ENCODE measurements around the gene TIAM1.

Gene TIAM1

DNA sequence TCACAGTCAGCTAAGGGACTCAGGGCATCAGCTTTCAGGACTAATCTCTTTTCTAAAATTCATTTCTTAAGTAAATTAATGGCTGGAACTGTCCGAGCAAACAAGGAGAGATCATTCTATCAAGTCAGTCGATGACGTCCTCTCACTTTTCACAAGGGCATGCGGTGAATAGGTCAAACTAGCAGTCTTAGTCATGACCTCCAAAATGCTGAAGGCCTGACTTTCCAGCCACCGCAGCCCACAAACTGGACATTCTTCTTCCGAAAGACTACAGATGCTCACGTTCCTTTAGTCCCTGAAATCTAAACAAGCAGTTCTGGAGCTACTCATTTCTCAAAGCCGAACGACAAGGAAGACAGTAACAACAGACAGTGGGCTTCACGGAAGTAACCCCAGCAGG, 127.9 kb downstream of the TIAM1 start:
- peaks cover 23% of the 10 kb centered on the region for H3K4me1 ChIP-seq (ENCODE audit: control insufficient read depth, insufficient read depth, low read length)
- no peak overlapping the region for H3K9ac ChIP-seq (ENCODE audit: low read depth, low read length)
- H3K4me2 ChIP-seq (ENCODE audit: low read length), result no peak overlapping the region
- H3K27me3 ChIP-seq (ENCODE audit: control insufficient read depth, insufficient read depth, low read length), result no peaks in the 10 kb centered on the region
- H3K4me3 ChIP-seq (ENCODE audit: low read length), result no peak overlapping the region
- H3K9me3 ChIP-seq (replicated peaks; ENCODE audit: low read length), result no peaks in the 10 kb centered on the region
- H3K36me3 ChIP-seq (ENCODE audit: insufficient read depth, low read length), result no peaks in the 10 kb centered on the region

DNA sequence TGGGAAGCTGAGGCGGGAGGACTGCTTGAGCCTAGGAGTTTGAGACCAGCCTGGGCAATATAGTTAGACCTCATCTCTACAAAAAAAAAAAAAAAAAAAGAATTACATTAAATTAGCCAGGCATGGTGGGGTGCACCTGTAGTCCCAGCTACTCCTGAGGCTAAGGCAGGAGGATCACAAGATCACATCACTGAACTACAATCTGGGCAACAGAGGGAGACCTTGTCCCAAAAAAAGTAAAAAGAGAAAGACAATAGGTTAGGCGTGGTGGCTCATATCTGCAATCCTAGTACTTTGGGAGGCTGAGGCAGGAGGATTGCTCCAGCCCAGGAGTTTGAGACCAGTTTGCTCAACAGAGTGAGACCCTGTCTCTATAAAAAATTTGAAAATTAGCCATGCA, 130.3 kb downstream of the TIAM1 start:
- Histone ChIP-seq H3K4me2 (ENCODE audit: low read length) (no peak overlapping the region), H3K27me3 (ENCODE audit: control insufficient read depth, insufficient read depth, low read length) (no peaks in the 10 kb centered on the region), H3K4me3 (ENCODE audit: low read length) (no peak overlapping the region), H3K9ac (ENCODE audit: low read depth, low read length) (no peak overlapping the region), H3K36me3 (ENCODE audit: insufficient read depth, low read length) (no peaks in the 10 kb centered on the region), H3K4me1 (ENCODE audit: control insufficient read depth, insufficient read depth, low read length) (peaks cover 4% of the 10 kb centered on the region), H3K9me3 (replicated peaks; ENCODE audit: low read length) (no peaks in the 10 kb centered on the region)

DNA sequence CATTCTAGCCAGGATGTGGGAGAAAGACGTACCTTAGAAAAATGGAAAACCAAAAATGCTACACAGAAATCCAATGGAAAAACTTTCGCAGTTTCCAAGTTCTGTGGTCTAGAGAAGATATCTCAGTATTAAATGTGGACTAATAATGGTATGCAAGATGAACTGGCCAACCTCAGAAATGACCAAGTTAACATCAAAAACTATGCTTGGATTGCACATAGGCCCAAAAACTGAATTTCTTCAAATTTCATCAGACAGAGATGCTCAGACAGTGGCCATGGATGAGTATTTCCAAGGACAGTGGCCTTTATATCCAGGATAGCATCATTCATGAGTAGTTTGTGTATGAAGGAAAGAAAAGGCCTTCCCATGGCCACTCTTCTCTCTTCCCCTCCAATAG, 132.2 kb downstream of the TIAM1 start:
- peaks cover 2% of the 10 kb centered on the region for H3K36me3 ChIP-seq (ENCODE audit: insufficient read depth, low read length)
- no peaks in the 10 kb centered on the region for H3K9me3 ChIP-seq (replicated peaks; ENCODE audit: low read length)
- H3K27me3 ChIP-seq (ENCODE audit: control insufficient read depth, insufficient read depth, low read length), result no peaks in the 10 kb centered on the region
- H3K4me2 ChIP-seq (ENCODE audit: low read length), result no peak overlapping the region
- H3K9ac ChIP-seq (ENCODE audit: low read depth, low read length), result no peak overlapping the region
- no peak overlapping the region for H3K4me3 ChIP-seq (ENCODE audit: low read length)
- no peaks in the 10 kb centered on the region for H3K4me1 ChIP-seq (ENCODE audit: control insufficient read depth, insufficient read depth, low read length)

GRCh38 chr21:31205412-31205811, 138.6 kb downstream of the TIAM1 start:
- Histone ChIP-seq H3K36me3 (ENCODE audit: insufficient read depth, low read length) (peaks cover 2% of the 10 kb centered on the region), H3K27me3 (ENCODE audit: control insufficient read depth, insufficient read depth, low read length) (no peaks in the 10 kb centered on the region), H3K9ac (ENCODE audit: low read depth, low read length) (no peak overlapping the region), H3K9me3 (replicated peaks; ENCODE audit: low read length) (no peaks in the 10 kb centered on the region), H3K4me2 (ENCODE audit: low read length) (no peak overlapping the region), H3K4me1 (ENCODE audit: control insufficient read depth, insufficient read depth, low read length) (peaks cover 34% of the 10 kb centered on the region), H3K4me3 (ENCODE audit: low read length) (no peak overlapping the region)

DNA sequence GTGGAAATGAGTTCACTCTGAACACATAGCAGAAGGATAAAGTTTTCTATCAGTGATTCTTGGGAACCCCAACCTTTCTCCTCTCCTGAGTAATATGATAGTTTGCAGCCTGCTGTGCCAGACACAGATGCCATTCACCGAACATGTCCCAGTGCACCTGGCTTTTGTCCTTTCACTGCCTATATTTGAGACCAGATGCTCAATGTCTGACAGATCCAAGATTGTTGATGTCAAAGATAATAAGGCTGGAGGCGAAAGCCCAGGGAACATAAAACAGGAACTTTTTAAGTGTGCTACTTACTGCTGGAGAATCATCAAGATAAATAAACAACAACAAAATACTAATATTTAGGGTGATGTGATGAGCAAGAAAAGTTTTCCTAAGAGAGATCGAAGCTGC, 139.3 kb downstream of the TIAM1 start:
- no peak overlapping the region for H3K9ac ChIP-seq (ENCODE audit: low read depth, low read length)
- H3K27me3 ChIP-seq (ENCODE audit: control insufficient read depth, insufficient read depth, low read length), result no peaks in the 10 kb centered on the region
- no peaks in the 10 kb centered on the region for H3K9me3 ChIP-seq (replicated peaks; ENCODE audit: low read length)
- H3K36me3 ChIP-seq (ENCODE audit: insufficient read depth, low read length), result peaks cover 2% of the 10 kb centered on the region
- H3K4me2 ChIP-seq (ENCODE audit: low read length), result no peak overlapping the region
- peaks cover 34% of the 10 kb centered on the region for H3K4me1 ChIP-seq (ENCODE audit: control insufficient read depth, insufficient read depth, low read length)
- no peak overlapping the region for H3K4me3 ChIP-seq (ENCODE audit: low read length)

DNA sequence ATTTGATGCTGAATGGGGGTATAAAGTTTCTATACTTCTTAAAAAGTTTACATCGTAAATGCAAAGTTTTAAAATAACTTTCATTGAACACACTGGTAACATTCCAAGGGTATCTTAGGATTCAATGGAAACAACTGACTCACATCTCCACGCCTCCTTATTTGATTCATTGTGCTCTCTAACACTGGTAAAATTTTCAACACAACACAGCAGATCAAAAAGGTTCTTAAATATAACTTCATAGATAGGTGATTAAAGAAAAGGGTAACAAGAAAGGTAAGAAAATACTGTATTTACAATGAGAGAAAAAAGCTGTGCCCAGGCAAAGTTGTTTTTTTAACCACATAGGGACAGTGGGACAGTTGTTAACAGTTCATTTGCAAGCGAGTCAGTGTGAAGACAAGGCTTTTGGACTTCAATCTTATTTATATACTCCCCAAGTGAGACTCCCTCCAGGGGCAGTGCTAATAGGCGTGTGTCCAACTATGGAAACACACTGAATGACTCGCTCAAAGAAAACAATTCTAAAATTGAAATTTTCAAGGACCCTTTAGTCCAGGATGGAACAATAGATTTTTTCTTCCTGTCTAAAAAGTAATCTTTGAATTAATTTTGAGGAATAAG, 140.5 kb downstream of the TIAM1 start:
- Histone ChIP-seq H3K4me3 (ENCODE audit: low read length) (no peak overlapping the region), H3K4me2 (ENCODE audit: low read length) (peak overlapping the region; percentile 55), H3K9me3 (replicated peaks; ENCODE audit: low read length) (no peaks in the 10 kb centered on the region), H3K9ac (ENCODE audit: low read depth, low read length) (peak overlapping the region; percentile 20), H3K4me1 (ENCODE audit: control insufficient read depth, insufficient read depth, low read length) (peaks cover 34% of the 10 kb centered on the region), H3K36me3 (ENCODE audit: insufficient read depth, low read length) (peaks cover 2% of the 10 kb centered on the region), H3K27me3 (ENCODE audit: control insufficient read depth, insufficient read depth, low read length) (no peaks in the 10 kb centered on the region)

DNA sequence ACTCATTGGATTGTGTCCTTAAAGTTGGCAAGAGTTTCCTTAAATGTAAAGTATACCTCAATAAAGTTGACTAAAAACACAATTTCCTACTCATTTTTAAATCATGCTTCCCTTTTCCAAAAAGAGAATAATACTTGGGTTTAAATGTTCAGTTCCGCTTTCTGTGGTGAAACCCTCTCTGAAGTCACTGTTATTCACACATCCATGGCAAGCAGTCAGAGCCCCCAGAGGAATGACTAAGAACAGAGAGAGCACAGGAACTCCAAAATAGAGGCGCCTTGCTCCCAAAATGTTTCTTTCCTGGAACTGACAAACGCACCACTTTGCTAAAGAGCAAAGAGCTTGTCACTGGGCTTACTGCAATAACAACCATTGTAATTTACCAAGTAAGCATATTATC, 142.5 kb downstream of the TIAM1 start:
- Histone ChIP-seq H3K27me3 (ENCODE audit: control insufficient read depth, insufficient read depth, low read length) (no peaks in the 10 kb centered on the region), H3K4me3 (ENCODE audit: low read length) (peak overlapping the region; percentile 31), H3K4me1 (ENCODE audit: control insufficient read depth, insufficient read depth, low read length) (peaks cover 34% of the 10 kb centered on the region), H3K4me2 (ENCODE audit: low read length) (peak overlapping the region; percentile 73), H3K9me3 (replicated peaks; ENCODE audit: low read length) (no peaks in the 10 kb centered on the region), H3K36me3 (ENCODE audit: insufficient read depth, low read length) (no peaks in the 10 kb centered on the region), H3K9ac (ENCODE audit: low read depth, low read length) (peak overlapping the region; percentile 35)

DNA sequence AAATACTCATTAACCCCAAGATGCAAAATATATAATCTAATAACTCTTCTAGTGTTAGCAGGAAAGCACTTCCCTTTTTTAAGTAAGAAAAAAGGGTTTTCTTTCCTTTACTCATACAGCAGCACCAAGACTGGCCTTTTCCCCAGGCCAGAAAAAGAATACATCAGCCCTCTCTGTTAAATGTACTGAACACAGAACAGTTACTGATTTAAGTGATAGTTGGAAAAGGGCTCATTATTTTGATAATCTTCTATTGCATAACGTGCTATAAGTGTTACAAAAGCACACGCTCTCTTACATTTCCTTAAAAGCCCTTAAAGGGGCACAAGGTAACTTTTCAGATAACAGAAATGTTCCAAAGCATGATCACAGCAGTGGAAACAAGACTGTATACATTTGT, 142.9 kb downstream of the TIAM1 start:
- Histone ChIP-seq H3K27me3 (ENCODE audit: control insufficient read depth, insufficient read depth, low read length) (no peaks in the 10 kb centered on the region), H3K9ac (ENCODE audit: low read depth, low read length) (peak overlapping the region; percentile 35), H3K4me3 (ENCODE audit: low read length) (peak overlapping the region; percentile 31), H3K4me2 (ENCODE audit: low read length) (peak overlapping the region; percentile 73), H3K36me3 (ENCODE audit: insufficient read depth, low read length) (no peaks in the 10 kb centered on the region), H3K4me1 (ENCODE audit: control insufficient read depth, insufficient read depth, low read length) (peaks cover 34% of the 10 kb centered on the region), H3K9me3 (replicated peaks; ENCODE audit: low read length) (no peaks in the 10 kb centered on the region)

- H3K9ac ChIP-seq (ENCODE audit: low read depth, low read length), result no peak overlapping the region
- H3K4me2 ChIP-seq (ENCODE audit: low read length), result no peak overlapping the region
- no peaks in the 10 kb centered on the region for H3K9me3 ChIP-seq (replicated peaks; ENCODE audit: low read length)
- H3K27me3 ChIP-seq (ENCODE audit: control insufficient read depth, insufficient read depth, low read length), result no peaks in the 10 kb centered on the region
- no peak overlapping the region for H3K4me3 ChIP-seq (ENCODE audit: low read length)
- peaks cover 28% of the 10 kb centered on the region for H3K4me1 ChIP-seq (ENCODE audit: control insufficient read depth, insufficient read depth, low read length)
- no peaks in the 10 kb centered on the region for H3K36me3 ChIP-seq (ENCODE audit: insufficient read depth, low read length)
Measured at GRCh38 chr21:31198575-31198974, 145.5 kb downstream of the TIAM1 start.

DNA sequence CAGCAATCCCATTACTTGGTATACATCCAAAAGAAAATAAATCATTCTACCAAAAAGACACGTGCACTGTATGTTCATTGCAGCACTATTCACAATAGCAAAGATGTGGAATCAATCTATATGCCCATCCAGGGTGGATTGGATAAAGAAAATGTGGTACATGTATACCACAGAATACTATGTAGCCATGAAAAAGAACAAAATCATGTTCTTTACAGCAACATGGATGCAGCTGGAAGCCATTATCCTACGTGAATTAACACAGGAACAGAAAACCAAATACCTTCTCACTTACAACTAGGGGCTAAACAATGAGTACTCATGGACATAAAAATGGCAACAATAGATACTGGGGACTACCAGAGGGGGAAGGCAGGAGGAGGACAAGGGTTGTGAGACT, 147.3 kb downstream of the TIAM1 start:
- no peaks in the 10 kb centered on the region for H3K9me3 ChIP-seq (replicated peaks; ENCODE audit: low read length)
- no peaks in the 10 kb centered on the region for H3K27me3 ChIP-seq (ENCODE audit: control insufficient read depth, insufficient read depth, low read length)
- H3K4me2 ChIP-seq (ENCODE audit: low read length), result no peak overlapping the region
- H3K36me3 ChIP-seq (ENCODE audit: insufficient read depth, low read length), result no peaks in the 10 kb centered on the region
- peaks cover 10% of the 10 kb centered on the region for H3K4me1 ChIP-seq (ENCODE audit: control insufficient read depth, insufficient read depth, low read length)
- H3K4me3 ChIP-seq (ENCODE audit: low read length), result no peak overlapping the region
- no peak overlapping the region for H3K9ac ChIP-seq (ENCODE audit: low read depth, low read length)

DNA sequence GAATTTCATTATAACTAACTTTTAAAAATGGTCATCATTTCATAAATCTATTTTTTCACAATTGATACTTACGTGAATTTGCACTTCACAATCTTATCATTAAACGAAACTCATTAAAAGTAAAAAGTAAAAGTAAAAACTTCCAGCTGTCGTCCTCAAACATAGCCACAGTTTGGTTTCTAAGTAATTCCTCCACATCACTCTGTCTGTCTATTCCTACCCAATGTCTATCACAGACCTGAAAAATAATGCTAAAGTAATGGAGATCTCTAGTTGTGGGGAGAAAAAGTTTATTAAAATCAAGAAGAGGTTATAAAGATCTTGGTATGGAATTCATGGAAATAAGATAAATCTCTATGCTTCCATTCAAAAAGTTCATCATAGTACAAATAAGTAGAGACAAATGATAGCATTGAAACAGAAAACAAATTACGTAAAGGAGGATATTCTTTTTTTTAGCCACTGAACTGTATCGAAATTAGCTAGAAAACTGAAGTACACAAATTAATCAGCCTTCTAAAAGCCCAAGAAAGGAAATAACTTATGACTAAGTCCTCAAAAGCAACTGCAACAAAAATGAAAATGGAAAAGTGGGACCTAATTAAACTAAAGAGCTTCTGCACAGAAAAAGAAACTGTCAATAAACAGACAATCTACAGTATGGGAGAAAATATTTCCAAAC, 148.6 kb downstream of the TIAM1 start:
- no peak overlapping the region for H3K4me2 ChIP-seq (ENCODE audit: low read length)
- no peaks in the 10 kb centered on the region for H3K36me3 ChIP-seq (ENCODE audit: insufficient read depth, low read length)
- no peaks in the 10 kb centered on the region for H3K9me3 ChIP-seq (replicated peaks; ENCODE audit: low read length)
- no peak overlapping the region for H3K9ac ChIP-seq (ENCODE audit: low read depth, low read length)
- no peaks in the 10 kb centered on the region for H3K27me3 ChIP-seq (ENCODE audit: control insufficient read depth, insufficient read depth, low read length)
- no peak overlapping the region for H3K4me3 ChIP-seq (ENCODE audit: low read length)
- no peaks in the 10 kb centered on the region for H3K4me1 ChIP-seq (ENCODE audit: control insufficient read depth, insufficient read depth, low read length)

Data from skeletal muscle satellite cell (primary cell).